ENCODE results near the gene WDHD1.
"Not testable (repeated sequence)": the region's sequence is repeated elsewhere in the genome, so short reads cannot be mapped to it uniquely, and the experiment has no call there.

The WDHD1 gene

DNA sequence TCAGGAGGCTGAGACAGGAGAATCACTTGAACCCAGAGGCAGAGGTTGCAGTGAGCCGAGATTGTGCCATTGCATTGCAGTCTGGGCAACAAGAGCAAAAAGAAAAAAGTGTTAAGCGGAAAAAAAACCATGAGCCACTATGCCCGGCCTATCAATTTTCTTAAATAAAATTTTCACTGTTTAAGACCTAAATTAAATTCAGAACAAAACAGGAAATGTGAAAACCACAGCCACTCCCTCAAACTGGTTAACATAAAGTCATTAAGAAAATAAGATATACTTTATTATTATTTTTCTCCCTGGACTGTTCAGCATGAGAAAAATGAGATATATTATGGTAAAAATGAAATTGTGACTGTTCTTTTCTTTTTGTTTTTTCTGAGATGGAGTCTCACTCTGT lies 79.7 kb downstream of the WDHD1 start:
- no peak for DNase-seq

- no peak for DNase-seq
Measured at GRCh38 chr14:54946500-54946899, 80.4 kb downstream of the WDHD1 start.

- DNase-seq, result no peak
Measured at GRCh38 chr14:54944737-54945391, 82.0 kb downstream of the WDHD1 start.

GRCh38 chr14:54942913-54943312 lies 84.0 kb downstream of the WDHD1 start:
- no peak for DNase-seq

DNA sequence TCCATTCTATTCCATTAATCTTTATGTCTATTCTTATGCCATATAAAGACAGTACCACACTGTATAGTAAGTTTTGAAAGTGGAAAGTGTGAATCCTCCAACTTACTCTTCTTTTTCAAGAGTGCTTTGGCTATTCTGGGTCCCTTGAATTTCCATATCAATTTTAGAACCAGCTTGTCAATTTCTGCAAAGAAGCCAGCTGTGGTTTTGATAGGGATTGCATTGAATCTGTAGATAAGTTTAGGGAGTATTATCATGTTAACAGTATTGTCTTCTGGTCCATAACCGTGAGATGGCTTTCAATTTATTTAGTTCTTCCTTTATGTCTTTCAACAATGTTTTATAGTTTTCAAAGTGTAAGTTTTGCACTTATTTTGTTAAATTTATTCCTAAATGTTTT lies 90.1 kb downstream of the WDHD1 start:
- no peak for DNase-seq

DNA sequence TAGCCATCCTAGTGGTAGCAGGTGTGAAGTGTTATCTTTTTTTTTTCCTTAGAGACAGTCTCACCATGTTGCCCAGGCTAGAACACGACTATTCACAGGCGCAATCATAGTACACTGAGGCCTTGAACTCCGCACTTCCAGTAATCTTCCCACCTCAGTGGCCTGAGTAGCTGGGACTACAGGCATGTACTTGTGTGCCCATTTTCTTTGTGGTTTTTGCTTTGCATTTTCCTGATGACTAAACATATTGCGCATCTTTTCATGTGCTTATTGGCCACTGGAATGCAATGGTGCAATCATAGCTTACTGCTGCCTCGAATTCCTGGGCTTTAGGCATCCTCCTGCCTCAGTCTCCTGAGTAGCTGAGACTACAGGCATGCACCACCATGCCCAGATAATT lies 90.9 kb downstream of the WDHD1 start:
- no peak for DNase-seq

DNA sequence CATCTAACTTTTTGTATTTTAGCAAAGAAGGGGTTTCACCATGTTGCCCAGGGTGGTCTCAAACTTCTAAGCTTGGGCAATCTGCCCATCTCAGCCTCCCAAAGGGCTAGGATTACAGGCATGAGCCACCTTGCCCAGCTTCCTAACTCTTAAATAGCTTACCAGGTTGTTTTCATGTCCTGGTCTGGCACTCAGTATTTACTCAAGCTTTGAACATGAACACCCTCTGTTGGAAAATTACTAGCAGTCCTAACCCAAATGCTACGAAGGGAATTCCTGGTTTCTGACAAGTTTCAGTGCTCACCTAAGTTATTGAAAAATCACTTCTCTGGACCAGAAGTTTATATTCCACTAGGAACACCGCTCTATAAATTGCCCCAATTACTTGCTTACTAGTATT lies 91.8 kb downstream of the WDHD1 start:
- no peak for DNase-seq

GRCh38 chr14:54933006-54933405 lies 93.9 kb downstream of the WDHD1 start:
- DNase-seq, result no peak

DNA sequence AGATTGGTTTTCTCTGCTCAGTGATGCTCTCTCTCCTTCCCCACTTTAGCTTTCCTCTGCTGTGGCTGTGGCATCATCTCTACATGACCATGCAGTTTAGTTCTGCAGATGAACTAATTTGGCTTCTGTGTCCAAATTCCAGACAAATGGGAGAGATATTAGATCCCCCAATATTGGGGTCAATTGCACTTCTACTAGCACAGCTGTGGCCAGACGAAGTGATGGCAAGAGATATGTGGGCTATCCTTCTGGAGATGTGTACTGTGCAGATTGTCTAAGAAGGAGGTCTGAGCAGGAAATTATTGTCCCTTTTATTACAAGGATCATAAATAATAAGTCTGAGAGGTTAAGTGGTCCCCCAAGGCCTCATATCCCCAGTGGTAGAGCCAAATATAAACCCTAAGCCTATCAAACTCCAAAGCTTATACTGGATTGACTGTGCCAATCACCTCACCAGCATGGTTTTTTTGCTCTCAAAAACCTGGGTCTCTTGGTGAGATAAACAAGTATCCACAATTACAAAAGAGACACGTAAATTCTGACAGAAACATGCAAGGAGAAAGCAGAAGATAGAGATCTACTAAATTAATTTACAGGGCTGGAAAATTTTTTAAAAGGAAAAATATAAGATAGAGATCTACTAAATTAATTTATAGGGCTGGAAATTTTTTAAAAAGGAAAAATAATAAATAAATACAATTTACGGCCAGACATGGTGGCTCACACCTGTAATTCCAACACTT lies 95.1 kb downstream of the WDHD1 start:
- no peak for DNase-seq

GRCh38 chr14:54931101-54931500 lies 95.8 kb downstream of the WDHD1 start:
- no peak for DNase-seq

DNA sequence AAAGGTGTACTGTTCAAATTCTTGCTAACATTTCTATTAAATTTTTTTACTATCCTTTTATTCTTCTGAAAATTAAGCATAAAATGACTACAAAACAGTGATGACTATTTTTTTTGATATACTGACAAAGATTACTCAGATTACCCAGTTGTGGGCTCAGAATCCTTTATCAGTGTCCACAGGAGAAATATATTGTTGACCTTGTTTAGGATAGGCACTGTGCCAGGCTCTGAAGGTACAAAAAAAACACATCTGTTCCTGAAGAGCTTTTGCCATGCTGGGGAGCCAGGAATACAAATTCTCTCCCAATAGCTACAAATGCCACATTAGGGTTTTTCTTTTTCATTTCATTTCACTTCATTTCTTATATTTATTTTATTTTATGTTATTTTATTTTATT lies 97.3 kb downstream of the WDHD1 start:
- no peak for DNase-seq

GRCh38 chr14:54928216-54928615 lies 98.7 kb downstream of the WDHD1 start:
- DNase-seq, result no peak

- DNase-seq, result no peak
Measured at GRCh38 chr14:54927551-54927950, 99.3 kb downstream of the WDHD1 start.

GRCh38 chr14:54926570-54926969 lies 100.3 kb downstream of the WDHD1 start:
- not testable (repeated sequence) for DNase-seq

DNA sequence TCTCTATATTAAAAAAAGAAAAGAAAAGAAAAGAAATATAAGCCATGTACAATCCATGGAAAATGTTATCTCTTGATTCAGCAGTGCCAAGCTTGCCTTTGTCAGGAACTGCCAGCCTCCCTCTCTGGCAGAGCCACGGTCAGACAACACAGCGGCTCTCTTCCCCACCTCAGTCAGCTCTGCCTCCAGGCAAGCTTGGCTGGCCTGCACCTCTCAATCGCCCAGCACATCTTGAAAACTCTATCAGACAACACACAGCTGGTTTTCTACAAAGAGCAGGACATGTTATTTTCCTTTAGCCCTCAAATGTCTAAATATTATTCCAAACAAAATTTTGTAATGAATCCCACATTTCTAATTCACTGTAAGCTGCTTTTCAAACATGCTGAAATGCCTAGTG lies 104.3 kb downstream of the WDHD1 start:
- no peak for DNase-seq

- no peak for DNase-seq
Measured at GRCh38 chr14:54920052-54920451, 106.8 kb downstream of the WDHD1 start.

DNA sequence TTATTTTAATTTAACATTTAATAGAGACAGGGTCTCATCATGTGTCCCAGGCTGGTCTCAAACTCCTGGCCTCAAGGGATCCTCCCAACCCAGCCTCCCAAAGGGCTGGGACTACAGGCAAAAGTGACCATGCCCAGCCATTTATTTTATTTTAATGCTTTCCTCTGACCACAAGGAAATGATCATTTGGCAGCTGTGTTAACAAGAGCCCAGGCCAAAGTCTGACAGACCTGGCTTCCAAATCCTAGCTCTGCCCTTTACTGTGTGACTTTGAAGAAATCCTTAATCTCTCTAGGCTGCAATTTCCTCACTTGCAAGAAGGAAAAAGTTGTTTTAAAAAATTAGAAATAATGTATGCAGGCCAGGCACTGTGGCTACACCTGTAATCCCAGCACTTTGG lies 107.6 kb downstream of the WDHD1 start:
- DNase-seq, result no peak

DNA sequence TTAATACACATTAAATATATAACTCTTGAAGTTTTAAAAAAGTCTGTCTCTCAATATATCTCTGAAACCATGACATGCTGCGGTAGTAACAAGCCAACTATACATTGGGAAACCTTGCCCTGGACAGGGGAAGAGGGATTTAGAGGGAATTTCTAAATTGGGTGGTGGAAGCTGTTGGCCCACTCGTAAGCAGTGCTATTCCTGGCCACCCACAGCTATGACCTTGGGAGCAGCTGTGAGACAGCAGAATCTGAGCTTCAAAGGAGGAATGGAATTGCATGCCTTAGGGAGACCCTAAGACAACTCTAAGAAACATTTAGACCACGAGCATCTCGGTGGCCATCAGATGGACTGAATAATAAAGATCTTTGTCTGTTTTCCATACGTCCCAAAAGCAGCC lies 108.5 kb downstream of the WDHD1 start:
- DNase-seq, result no peak

- no peak for DNase-seq
Measured at GRCh38 chr14:54916101-54916500, 110.8 kb downstream of the WDHD1 start.

GRCh38 chr14:54909817-54910558 lies 116.9 kb downstream of the WDHD1 start:
- DNase-seq, result no peak

DNA sequence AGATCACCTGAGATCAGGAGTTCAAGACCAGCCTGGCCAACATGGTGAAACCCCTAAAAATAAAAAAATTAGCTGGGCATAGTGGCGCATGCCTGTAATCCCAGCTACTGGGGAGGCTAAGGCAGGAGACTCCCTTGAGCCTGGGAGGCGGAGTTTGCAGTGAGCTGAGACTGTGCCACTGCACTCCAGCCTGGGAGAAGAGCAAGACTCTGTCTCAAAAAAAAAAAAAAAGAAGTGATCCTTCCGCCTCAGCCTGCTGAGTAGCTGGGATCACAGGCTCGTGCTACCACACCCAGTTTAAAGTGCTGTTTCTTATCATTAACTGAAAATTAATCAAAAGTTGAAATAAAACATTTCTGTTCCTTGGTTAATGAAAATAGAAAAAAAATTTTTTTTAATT lies 117.9 kb downstream of the WDHD1 start:
- not testable (repeated sequence) for DNase-seq

GRCh38 chr14:54908190-54908589 lies 118.7 kb downstream of the WDHD1 start:
- DNase-seq, result no peak

DNA sequence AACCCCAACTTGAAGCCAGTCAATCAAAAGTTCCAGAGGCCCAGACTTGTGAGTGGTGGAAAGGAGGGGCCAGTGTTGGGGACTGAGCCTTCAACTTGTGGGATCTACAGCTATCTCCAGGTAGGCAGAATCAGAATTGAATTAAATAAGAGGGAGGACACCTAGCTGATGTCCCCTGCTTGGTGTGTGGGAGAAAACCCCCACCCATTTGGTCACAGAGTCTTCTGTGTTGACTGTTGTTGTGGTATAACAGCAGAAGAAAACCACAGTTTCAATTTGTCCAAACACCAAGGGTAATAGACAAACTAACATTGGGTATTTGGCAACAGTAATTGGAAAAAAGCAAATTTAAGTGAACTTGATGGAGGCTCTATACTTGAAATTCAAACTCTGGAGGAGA lies 120.8 kb downstream of the WDHD1 start:
- no peak for DNase-seq
